Fibroblast of upper back skin (primary cell): ENCODE results near the gene RANGAP1.
A peak's percentile ranks its signal among the peaks of the same experiment; 100 is the strongest.
"Not testable (repeated sequence)": the region's sequence is repeated elsewhere in the genome, so short reads cannot be mapped to it uniquely, and the experiment has no call there.

Experiments
- DNase-seq: peaks from one replicate; pipeline ENCODE4 v3.0.0-alpha.2; 2013

The RANGAP1 gene

DNA sequence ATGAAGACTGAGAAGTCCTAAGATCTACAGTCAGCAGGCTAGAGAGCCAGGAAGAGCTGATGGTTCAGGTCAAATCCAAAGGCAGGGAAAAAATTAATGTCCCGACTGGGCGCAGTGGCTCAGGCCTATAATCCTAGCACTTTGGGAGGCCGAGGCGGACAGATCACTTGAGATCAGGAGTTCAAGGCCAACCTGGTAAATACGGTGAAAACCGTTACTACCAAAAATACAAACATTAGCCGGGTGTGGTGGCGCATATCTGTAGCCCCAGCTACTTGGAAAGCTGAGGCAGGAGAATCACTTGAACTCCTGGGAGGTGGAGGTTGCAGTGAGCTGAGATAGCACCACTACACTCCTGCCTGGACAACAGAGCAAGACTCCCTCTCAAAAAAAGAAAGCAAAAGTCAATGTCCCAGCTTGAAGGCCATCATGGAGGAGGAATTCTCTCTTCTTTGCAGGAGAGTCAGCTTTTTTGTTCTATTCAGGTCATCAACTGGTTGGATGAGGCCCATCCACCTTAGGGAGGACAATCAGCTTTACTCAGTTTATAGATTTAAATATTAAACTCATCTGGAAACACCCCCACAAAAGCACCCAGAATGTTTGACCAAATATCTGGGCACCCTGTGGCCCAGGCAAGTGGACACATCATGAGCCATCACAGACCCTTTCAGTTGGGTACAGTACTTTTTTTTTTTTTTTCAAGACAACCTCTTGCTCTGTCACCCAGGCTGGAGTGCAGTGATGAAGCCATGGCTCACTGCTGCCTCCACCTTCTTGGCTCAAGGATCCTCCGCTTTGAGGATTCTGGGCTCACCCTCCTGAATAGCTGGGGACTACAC, 11.1 kb upstream of the RANGAP1 start:
- DNase-seq: no peak

DNA sequence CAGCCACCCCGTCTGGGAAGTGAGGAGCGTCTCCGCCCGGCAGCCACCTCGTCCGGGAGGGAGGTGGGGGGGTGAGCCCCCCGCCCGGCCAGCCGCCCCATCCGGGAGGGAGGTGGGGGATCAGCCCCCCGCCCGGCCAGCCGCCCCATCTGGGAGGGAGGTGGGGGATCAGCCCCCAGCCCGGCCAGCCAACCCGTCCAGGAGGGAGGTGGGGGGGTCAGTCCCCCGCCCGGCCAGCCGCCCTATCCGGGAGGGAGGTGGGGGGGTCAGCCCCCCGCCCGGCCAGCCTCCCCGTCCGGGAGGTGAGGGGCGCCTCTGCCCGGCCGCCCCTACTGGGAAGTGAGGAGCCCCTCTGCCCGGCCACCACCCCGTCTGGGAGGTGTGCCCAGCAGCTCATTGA, 8.8 kb upstream of the RANGAP1 start:
- DNase-seq: not testable (repeated sequence)

DNA sequence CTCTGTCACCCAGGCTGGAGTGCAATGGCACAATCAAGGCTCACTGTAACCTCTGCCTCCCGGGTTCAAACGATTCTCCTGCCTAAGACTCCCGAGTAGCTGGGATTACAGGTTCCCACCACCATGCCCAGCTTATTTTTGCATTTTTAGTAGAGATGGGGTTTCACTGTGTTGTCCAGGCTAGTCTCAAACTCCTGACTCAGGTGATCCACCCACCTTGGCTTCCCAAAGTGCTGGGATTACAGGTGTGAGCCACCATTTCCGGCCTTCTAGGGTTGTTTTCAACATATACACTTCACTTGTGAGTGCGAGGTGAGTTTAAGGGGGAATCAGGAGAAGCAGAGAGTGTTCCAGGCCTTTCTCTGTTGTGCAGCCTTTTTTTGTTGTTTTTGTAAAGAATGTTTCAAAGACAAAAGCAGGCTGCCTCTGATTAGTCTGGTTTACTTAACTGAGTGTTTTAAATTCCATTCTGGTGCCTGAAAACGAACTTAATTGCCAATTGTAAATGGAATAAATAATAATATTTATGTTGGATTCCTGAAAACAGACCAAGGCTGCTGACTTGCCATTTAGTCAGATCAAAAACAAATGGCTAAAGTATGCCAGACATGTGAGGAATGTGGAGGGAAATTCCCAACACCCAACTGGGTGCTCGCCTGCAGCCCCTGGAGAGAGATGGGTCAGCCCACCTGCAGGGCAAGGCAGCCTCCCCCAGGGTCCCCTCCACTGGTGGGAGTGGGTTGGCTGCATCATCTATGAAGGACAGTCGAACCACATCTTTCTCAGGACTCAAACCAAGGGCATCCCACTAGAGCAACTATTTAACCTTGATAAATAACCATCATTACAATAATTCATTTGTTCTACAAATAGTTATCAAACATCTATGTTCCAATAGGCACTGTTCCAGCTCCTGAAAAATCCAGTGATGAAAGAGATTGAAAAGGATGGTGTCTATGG, 4.6 kb upstream of the RANGAP1 start:
- peak; percentile 92 for DNase-seq

DNA sequence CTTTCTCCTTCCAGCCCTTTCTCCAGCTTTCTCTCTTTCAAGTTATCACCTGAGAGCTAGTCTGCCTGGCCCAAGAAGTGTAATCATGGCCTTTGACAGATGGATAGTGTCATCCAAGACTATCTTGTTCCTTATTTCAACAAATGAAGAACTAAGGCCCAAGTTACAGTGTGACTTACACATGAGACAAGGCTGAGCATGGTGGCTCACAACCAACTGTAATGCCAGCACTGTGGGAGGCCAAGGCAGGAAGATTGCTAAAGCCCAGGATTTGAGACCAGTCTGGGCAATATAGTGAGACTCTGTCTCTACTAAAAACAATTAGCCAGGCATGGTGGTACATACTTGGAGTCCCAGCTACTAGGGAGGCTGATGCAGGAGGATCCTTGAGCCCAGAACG, 3.7 kb upstream of the RANGAP1 start:
- no peak for DNase-seq

DNA sequence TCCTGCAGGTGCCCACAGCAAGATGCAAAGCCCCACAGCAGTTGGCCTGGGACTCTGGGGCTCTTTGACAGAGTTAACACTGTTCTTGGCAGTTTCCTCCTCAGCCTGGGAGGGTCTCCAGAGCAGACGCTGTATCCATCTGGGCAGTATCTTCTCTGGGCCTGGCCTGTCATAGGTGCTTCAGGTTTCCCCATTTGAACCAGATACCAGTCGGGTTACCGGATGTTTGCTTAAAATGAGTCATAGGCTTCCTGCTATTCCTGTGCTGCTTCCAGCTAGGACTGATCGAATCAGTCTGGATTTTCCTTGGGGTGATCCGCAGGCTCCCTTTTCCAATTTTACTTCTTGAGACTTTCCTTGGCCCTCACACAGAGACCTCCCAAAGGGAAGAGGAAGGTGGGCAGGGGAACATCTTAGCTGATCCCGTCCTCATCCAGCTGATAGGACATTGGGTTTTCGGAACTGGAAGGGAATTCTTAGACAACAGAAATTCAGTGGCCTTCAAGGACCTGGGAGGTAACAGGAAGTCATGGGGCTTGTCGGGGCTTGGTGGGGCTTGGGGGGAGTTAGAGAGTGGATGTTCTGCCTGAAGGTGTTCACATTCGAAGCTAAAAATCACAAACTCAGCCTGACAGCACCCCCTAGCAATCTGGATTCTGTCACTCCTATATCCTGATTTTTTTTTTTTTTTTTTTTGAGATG, 2.4 kb upstream of the RANGAP1 start:
- DNase-seq: peak; percentile 72

DNA sequence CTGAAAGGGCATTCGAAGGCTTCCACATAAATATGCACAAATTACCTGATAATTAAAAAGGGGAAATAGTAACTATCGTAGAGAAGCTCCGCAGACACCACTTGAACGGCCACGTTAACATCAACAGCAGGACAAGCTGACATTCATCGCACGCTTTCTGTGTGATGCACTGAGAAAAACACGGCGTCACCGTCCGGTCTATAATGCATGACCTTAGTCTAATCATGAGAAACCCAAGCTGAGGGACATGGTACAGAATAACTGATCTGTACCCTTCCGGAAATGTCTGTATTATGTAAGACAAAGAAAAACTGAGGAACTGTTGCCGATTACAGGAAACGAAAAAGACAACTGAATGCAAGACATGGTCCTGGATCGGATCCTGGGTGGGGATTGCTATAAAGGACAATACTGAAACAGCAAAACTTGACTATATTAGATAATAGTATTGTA, 678 bp upstream of the RANGAP1 start:
- no peak for DNase-seq

DNA sequence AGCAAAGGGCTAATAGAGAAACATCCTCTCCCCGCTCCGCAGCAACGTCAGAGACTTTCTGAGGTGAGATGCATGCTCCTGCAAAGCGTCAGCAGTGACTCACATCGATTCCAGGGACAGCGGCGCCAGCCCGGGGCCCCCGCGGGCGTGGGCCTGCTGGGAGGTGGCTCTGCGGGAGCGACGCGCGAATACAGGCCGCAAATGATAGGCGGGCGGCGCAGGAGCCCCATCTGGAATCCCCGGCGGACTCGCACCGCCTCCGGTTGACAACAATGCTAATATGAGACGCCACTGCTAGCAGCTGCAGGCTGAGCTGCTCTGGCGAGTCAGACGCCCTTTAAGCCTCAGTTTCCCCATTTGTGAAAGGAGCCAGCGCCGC, 557 bp downstream of the RANGAP1 start:
- peak; percentile 84 for DNase-seq

DNA sequence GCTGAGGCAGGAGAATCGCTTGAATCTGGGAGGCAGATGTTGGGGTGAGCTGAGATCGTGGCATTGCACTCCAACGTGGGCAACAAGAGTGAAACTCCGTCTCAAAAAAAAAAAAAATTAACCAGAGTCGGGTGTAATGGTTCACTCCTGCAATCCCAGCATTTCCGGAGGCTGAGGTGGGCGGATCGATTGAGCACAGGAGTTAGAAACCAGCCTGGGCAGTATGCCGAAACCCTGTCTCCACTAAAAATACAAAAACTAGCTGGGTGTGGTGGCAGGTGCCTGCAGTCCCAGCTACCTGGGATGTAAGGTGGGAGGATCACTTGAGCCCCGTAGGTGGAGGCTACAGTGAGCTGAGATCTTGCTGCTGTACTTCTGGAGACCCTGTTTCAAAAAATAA, 1.5 kb downstream of the RANGAP1 start:
- no peak for DNase-seq

DNA sequence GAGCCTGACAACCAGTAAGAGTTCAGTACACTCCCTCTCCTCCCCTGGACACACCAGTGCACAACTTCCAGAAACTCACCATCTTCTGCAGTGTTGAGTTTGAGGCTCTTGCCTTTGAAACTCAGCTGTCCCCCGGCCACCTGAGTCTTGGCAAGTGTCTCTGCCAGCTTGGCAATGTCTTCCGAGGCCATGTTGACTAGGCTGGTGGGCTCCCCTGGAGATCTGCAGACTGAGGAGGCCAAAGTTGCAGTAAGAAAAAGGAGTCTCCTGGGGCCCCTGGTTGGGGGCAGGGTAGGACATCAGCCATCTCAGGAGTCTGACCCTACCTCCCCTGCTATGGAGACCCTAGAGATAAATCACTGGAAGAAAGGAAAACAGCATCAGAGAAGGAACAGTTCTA, 5.1 kb downstream of the RANGAP1 start:
- DNase-seq: no peak

DNA sequence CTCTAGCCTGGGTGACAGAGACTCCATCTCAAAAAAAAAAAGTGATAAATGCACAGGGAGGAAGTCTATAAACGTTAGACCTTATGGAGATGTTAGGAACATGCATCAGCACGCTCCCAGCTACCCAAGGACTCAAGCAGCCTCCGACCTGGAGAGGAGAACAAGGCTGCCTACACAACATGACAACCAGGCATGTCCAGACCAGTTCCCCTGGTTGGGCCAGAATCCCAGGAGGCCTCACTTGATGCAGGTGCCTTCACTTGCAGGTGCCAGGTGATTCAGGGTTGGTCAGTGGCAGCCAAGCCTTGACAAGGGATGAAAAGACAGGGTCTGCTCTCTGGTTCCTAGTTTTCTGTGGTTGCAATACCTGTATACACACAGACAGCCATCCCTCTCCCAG, 5.9 kb downstream of the RANGAP1 start:
- DNase-seq: no peak

DNA sequence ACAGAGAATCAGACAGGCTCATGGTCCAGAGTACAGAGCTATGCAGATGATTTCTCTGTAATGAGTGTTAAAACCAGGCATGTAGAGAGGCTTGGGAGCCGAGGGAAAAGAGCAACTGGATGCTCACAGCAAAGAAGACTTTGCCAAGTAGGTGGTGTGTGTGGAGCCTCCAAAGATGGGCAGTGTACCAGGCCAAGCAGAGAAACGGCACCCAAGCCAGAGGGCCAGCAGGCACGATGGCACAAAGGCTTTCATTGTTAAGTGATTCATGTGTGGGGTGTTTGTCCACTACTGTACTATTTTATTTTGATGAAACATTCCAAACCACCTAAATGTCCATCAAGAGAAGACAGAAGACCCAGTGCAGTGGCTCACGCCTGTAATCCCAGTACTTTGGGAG, 11.1 kb downstream of the RANGAP1 start:
- no peak for DNase-seq

DNA sequence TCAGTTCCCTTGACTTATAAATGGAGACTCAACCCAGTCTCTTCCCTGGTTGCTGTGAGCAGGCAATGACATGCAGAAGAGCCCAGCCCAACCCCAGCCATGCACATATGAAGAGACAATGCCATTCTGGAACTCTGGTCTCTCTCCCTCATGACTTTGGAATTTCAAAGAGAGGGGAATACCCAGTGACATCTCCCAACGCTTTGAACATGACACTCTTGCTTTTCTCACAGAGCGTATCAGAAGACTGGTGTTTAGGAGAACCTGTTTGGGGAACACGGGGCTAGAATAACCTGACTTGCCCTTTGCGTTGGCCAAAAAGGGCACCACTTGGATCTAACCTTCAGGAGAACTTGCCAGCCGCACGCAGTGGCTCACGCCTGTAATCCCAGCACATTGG, 12.9 kb downstream of the RANGAP1 start:
- no peak for DNase-seq

DNA sequence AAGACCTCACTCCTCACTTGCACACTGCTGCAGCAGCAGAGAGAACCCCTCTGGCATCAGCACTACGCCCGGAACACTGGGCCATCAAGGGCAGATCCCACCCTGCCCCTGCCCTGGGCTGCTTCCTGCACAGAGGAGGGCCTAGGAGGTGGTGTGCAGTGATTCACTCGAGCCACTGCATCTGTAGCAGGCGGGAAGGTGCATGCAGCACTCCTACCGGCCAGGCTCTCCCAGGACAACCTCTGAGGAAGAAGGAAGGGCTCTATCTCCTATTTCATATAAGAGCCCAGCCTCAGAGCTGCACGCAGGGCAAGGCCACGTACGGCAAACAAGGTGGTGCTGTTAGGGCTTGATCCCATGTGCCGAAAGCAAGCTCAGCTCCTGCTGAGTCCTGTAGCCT, 14.2 kb downstream of the RANGAP1 start:
- DNase-seq: no peak

DNA sequence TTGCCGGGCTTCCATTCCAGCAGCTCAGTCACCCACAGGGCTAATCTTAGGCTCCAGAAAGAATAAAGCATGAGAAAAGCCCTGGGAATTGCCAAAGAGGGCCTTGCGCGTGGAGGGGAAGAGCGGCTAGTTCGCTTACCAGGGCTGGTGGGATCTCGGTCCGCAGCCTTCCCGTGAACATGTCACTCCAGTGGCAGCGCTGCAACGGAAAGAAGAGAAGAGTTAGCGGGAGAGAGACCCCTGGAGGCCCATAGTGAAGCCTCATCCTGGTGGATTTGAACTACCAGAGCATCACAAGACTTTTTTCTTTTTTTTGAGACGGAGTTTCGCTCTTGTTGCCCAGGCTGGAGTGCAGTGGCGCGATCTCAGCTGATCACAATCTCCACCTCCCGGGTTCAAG, 18.0 kb downstream of the RANGAP1 start:
- no peak for DNase-seq

DNA sequence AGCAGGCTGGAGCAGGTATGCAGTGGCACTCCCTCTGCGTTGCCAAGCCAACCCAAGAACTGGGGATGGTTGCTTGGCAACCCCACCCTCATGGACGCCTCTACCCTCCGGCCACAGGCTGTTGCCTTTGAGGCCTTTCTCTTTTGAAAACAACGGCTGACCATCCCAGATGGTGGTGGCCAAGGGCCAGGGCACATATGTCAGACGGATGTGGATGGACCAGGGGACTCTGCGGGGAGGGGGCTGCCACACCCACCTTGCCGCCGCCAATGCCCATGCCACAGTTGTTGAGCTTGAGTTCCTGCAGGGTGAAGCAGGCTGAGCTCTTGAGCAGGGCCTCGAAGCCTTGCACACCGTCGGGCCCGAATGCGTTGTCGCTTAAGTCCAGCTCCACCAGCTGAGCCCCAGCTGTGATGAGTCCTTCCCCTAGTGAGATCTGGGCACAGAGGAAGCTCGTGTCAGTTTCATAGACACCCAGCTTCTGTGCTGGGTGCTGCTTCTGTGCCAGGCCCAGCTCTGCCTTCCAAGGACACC, 21.5 kb downstream of the RANGAP1 start:
- no peak for DNase-seq

DNA sequence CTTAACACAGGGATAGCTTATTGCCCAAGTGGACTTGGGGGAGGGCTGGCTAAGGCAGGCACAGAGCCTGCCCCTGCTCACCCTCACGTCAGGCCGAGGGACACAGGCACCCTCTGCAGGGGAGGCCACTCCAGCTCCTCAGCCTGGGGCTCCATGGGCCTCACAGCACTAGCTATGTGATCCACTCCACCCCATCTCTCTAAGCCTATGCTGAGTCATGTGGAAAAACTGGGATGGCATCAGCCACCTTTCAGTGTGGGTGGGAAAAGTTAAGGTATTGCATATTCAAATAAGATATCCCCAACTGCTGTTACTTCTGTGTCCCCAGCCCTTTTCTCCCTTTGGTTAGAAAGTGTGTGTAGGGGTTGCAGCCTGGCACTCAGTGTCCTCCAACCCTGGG, 22.3 kb downstream of the RANGAP1 start:
- DNase-seq: no peak

DNA sequence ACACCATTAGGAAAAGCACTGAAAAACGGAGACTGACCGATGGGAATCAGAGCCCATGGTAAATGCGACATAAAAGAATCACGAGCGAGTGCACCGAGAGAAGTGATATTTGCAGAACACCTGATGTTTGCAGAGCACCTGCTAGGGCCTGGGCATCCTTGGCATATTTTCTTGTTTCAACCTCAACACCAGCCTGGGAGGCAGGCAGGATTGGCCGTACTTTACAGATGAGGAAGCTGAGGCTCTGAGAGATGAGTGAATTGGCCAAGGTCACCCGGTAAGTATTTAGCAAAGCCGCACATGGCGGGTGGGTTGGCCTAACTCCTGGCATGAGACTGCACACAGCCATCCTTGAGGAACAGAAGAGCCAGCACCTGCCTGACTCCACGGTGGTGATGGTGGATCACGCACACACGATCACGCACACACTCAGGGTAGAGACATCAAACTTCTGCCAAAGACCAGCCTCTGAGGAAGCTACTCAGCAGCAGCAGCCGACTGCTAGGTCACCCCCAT, 23.7 kb downstream of the RANGAP1 start:
- DNase-seq: no peak

DNA sequence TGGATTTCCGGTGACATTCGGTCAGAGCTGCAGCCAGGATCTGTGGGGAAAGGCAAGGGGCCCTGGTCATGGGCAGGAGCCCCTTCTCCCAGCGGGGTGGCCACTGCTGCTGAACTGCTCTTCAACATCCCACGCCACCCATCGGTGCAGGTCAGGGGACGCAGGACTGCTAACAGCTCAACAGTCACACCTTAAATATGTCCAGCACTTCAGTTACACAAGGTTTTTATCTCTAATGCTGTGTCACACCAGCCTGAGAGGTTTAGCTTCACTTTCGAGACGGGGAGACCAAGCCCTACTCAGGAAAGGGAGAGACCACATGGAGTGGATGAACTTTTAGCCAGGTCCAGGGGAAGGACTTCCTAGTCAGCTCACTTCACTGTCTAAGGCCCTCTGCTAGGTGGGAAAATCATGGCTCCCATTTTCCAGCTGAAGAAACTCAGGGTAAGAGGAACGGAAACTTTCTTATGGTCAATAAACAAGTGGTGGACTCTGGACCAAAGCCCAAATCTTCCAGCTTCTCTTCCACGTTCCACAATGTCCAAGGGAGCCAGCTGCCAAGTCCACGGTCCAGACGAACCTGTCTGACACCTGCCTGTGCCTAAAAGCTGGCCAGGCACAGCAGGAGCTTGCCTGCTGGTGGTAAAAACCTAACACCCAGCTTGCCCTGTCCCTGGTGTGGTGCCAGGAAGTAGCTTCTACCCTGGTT, 24.3 kb downstream of the RANGAP1 start:
- DNase-seq: no peak

DNA sequence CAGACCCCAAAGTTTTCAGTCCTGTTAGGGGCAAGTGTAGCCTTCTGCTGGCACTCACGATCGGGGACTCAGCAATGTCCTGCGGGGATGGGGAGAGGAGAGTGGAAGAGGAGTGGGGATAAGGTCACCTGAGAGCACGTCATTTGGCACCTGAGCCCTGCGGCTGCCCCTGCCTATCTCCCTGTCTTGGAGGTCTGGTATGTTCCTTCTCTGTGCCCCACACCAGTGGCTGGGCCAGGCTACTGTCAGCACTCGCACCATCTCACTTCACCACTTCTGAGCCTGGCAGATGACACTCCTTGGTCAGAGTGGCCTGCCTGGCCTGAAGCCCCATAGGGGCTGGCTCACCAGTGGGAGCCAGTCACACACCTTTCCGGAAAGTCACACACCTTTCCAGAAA, 25.1 kb downstream of the RANGAP1 start:
- DNase-seq: no peak

DNA sequence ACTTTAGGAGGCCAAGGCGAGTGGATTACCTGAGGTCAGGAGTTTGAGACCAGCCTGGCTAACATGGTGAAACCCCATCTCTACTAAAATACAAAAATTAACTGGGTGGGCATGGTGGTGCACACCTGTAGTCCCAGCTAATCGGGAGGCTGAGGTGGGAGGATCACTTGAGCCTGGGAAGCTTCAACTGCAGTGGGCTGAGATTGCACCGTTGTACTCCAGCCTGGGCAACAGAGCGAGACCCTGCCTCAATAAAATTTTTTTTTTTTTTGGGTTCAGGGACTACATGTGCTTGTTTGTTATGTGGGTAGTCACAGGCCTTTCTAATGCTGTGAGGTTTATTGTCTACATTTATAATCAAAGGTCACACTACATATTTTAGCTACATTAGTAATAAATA, 26.2 kb downstream of the RANGAP1 start:
- not testable (repeated sequence) for DNase-seq

DNA sequence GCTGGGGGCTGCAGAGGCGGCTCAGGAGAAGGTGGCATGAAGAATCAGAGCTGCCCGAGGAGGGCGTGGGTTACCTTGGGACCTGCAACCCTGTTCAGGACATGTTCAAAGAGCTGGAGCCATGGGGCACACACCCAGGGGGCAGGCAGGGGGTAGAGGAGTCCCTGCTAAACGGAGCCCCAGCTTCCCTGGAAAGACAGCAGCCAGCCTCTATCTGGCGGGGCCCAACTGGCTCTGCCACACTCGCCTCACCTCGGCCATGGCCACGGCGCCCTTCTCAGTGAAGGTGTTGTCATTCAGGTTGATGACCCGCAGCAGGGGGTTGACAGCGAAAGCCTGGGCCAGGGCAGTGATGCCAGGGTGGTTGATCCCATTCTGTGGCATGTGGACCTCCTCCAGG, 28.3 kb downstream of the RANGAP1 start:
- no peak for DNase-seq
